ENCODE data around the gene CNTNAP5.

CNTNAP5 gene

GRCh38 chr2:124482044-124482443 is 457.0 kb downstream of the CNTNAP5 start:
- no peak for DNase-seq

GRCh38 chr2:124482551-124482950 is 457.5 kb downstream of the CNTNAP5 start:
- DNase-seq = no peak

- no peak for DNase-seq
These were observed 460.6 kb downstream of the CNTNAP5 start for GRCh38 chr2:124485659-124486058.

GRCh38 chr2:124489686-124490085 is 464.6 kb downstream of the CNTNAP5 start:
- no peak for DNase-seq

- DNase-seq = no peak
These were observed 476.6 kb downstream of the CNTNAP5 start for GRCh38 chr2:124501575-124502152.

- no peak for DNase-seq
These were observed 489.1 kb downstream of the CNTNAP5 start for GRCh38 chr2:124514236-124514635.

GRCh38 chr2:124520953-124521352 is 495.9 kb downstream of the CNTNAP5 start:
- DNase-seq = no peak

GRCh38 chr2:124523096-124523495 is 498.0 kb downstream of the CNTNAP5 start:
- no peak for DNase-seq

- no peak for DNase-seq
These were observed 499.2 kb downstream of the CNTNAP5 start for GRCh38 chr2:124524155-124524915.

GRCh38 chr2:124526221-124526620 is 501.1 kb downstream of the CNTNAP5 start:
- no peak for DNase-seq

- DNase-seq = no peak
These were observed 505.1 kb downstream of the CNTNAP5 start for GRCh38 chr2:124530203-124530602.

- no peak for DNase-seq
These were observed 508.3 kb downstream of the CNTNAP5 start for GRCh38 chr2:124533226-124533954.

GRCh38 chr2:124534028-124534427 is 508.9 kb downstream of the CNTNAP5 start:
- no peak for DNase-seq

GRCh38 chr2:124535816-124536215 is 510.7 kb downstream of the CNTNAP5 start:
- no peak for DNase-seq

GRCh38 chr2:124536591-124536990 is 511.5 kb downstream of the CNTNAP5 start:
- DNase-seq = no peak

- no peak for DNase-seq
These were observed 513.5 kb downstream of the CNTNAP5 start for GRCh38 chr2:124538549-124538948.

GRCh38 chr2:124540805-124541204 is 515.7 kb downstream of the CNTNAP5 start:
- DNase-seq = no peak

- no peak for DNase-seq
These were observed 518.0 kb downstream of the CNTNAP5 start for GRCh38 chr2:124542932-124543640.

GRCh38 chr2:124547700-124548099 is 522.6 kb downstream of the CNTNAP5 start:
- DNase-seq = no peak

- no peak for DNase-seq
These were observed 533.3 kb downstream of the CNTNAP5 start for GRCh38 chr2:124558277-124558905.

- DNase-seq = no peak
These were observed 534.1 kb downstream of the CNTNAP5 start for GRCh38 chr2:124559236-124559635.

GRCh38 chr2:124560592-124561112 is 535.6 kb downstream of the CNTNAP5 start:
- DNase-seq = no peak

- no peak for DNase-seq
These were observed 536.4 kb downstream of the CNTNAP5 start for GRCh38 chr2:124561486-124561885.
